ENCODE data around the gene NBR1.
"Not testable (repeated sequence)": the region's sequence is repeated elsewhere in the genome, so short reads cannot be mapped to it uniquely, and the experiment has no call there.

The NBR1 gene, protein sequence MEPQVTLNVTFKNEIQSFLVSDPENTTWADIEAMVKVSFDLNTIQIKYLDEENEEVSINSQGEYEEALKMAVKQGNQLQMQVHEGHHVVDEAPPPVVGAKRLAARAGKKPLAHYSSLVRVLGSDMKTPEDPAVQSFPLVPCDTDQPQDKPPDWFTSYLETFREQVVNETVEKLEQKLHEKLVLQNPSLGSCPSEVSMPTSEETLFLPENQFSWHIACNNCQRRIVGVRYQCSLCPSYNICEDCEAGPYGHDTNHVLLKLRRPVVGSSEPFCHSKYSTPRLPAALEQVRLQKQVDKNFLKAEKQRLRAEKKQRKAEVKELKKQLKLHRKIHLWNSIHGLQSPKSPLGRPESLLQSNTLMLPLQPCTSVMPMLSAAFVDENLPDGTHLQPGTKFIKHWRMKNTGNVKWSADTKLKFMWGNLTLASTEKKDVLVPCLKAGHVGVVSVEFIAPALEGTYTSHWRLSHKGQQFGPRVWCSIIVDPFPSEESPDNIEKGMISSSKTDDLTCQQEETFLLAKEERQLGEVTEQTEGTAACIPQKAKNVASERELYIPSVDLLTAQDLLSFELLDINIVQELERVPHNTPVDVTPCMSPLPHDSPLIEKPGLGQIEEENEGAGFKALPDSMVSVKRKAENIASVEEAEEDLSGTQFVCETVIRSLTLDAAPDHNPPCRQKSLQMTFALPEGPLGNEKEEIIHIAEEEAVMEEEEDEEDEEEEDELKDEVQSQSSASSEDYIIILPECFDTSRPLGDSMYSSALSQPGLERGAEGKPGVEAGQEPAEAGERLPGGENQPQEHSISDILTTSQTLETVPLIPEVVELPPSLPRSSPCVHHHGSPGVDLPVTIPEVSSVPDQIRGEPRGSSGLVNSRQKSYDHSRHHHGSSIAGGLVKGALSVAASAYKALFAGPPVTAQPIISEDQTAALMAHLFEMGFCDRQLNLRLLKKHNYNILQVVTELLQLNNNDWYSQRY

DNA sequence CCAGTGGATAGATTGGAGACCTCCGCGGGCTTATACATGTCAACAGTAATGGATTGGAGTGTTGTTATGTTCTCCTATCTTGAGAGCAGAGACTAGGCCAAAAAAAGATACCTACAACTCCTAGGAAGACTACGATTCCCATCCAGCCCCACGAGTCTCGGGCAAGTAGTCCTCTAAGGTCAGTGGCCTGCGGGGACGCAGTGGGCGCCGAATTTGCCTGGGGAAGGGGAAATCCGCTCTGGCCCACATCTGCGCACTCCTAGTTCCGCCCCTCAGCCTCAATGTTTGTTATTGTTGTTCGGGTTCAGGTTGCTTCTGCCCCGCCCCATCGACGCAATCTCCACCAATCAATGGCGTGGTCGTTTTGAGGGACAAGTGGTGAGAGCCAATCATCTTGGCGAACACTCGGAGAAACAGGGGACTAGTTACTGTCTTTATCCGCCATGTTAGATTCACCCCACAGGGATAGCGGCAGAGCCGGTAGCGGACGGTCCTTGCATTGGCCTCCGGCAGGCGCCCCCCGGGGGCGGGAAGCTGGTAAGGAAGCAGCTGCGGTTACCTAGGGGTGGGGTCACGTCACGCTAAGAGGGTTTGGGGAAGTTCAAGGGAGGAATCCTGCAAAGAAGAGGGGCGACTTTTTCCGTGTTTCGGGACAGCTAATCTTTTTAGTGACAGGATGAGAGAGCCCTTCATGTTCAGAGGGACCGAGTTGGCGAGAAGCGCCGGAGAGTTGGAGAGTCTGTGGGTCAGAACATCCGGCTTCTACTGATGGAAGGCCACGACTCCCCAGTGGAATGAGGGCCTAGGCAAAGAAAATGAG is at the start of gene NBR1:
NBR1 (plus strand) TSS at position 449 of the 820 bp plus-strand sequence. CDS start 4,586 bp downstream, outside the sequence.
- DNase-seq: peak; percentile 80 to 98

DNA sequence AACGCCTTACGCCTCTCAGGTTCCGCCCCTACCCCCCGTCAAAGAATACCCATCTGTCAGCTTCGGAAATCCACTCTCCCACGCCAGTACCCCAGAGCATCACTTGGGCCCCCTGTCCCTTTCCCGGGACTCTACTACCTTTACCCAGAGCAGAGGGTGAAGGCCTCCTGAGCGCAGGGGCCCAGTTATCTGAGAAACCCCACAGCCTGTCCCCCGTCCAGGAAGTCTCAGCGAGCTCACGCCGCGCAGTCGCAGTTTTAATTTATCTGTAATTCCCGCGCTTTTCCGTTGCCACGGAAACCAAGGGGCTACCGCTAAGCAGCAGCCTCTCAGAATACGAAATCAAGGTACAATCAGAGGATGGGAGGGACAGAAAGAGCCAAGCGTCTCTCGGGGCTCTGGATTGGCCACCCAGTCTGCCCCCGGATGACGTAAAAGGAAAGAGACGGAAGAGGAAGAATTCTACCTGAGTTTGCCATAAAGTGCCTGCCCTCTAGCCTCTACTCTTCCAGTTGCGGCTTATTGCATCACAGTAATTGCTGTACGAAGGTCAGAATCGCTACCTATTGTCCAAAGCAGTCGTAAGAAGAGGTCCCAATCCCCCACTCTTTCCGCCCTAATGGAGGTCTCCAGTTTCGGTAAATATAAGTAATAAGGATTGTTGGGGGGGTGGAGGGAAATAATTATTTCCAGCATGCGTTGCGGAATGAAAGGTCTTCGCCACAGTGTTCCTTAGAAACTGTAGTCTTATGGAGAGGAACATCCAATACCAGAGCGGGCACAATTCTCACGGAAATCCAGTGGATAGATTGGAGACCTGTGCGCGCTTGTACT is 45.7 kb upstream of the NBR1 start, which contains the start of gene BRCA1:
BRCA1 (minus strand) TSS at position 232 of the 834 bp plus-strand sequence. CDS start 1,268 bp downstream, outside the sequence.
- DNase-seq: peak; percentile 72 to 99

DNA sequence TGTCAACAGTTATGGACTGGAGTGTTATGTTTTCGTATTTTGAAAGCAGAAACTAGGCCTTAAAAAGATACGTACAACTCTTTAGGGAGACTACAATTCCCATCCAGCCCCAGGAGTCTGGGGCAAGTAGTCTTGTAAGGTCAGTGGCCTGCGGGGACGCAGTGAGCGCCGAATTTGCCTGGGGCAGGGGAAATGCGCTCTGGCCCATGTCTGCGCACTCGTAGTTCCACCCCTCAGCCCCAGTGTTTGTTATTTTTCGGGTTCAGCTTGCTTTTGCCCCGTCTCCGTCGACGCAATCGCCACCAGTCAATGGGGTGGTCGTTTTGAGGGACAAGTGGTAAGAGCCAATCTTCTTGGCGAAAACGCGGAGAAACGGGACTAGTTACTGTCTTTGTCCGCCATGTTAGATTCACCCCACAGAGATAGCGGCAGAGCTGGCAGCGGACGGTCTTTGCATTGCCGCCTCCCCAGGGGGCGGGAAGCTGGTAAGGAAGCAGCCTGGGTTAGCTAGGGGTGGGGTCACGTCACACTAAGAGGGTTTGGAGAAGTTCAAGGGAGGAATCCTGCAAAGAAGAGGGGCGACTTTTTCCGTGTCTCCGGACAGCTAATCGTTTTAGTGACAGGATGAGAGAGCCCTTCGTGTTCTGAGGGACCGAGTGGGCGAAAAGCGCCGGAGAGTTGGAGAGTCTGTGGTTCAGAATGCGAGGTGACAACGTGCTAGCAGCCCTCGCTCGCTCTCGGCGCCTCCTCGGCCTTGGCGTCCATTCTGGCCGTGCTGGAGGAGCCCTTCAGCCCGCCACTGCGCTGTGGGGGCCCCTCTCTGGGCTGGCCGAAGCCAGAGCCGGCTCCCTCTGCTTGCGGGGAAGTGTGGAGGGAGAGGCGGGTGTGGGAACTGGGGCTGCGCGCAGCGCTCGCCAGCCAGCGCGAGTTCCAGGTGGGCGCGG is 44.8 kb upstream of the NBR1 start:
- no peak for DNase-seq

DNA sequence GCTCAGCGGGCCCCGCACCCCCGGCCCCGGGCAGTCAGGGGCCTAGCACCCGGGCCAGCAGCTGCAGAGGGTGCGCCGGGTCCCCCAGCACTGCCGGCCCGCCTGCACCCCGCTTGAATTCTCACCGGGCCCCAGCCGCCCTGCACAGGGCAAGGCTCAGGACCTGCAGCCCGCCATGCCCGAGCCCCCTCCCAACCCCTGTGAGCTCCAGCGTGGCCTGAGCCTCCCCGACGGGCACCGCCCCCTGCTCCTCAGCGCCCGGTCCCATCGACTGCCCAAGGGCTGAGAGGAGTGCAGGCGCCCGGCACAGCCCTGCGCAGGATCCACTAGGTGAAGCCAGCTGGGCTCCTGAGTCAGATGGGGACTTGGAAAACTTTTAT is 44.1 kb upstream of the NBR1 start:
- DNase-seq: no peak

DNA sequence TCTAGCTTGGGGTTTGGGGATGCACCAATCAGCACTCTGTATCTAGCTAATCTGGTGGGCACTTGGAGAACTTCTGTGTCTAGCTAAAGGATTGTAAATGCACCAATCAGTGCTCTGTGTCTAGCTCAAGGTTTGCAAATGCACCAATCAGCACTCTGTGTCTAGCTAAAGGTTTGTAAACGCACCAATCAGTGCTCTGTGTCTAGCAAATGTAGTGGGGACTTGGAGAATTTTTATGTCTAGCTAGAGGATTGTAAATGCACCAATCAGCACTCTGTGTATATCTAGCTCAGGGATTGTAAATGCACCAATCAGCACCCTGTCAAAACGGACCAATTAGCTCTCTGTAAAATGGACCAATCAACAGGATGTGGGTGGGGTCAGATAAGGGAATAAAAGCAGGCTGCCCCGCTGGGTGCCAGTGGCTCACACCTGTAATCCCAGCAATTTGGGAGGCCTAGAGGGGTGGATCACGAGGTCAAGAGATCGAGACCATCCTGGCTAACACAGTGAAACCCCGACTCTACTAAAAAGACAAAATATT is 43.6 kb upstream of the NBR1 start:
- DNase-seq: not testable (repeated sequence)

DNA sequence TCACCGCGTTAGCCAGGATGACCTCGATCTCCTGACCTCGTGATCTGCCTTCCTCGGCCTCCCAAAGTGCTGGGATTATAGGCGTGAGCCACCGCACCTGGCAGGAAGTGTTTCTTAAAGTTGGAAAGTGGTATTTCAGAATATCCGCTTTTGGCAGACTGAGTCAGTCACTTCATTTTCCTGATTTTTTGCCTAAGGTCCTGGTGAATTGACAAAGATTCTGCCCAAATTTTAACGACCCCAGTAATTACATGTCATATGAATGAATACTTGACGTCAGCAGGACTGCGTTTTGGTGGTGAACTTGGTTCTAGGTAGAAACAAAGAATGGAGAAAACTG is 41.4 kb upstream of the NBR1 start:
- DNase-seq: no peak

DNA sequence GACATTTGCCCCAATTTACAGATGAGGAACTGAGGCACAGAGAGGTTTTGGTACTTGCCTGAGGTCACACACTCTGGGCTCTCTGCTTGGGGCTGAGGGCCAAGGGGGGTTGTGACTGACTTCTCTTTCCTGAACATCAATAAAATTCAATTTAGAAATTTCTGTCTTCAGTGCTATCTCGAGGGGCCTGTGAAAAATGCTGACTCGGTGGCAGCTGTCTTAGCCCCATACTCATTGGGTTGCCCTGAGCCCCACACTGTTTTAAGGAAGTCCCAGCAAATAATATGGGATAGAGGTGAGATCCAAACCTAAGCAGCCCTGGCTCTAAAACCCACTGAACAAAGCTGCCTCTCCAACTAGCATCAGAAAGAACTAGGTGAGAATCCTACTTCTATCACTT is 38.9 kb upstream of the NBR1 start:
- DNase-seq: no peak

DNA sequence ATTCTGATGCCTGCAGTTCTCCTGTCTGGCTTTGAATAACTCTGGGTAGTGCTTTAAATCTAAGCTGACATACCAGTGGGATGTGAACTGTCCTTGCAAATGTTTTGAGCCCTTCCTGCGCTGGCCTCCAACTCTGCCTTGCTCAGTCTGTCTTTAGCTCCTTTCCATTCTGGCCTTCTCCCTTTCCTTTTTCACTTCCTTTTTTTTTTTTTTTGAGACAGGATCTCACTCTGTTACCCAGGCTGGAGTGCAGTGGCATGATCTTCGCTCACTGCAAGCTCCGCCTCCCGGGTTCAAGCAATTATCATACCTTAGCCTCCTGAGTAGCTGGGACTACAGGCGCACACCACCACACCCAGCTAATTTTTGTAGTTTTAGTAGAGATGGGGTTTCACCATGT is 37.6 kb upstream of the NBR1 start:
- DNase-seq: not testable (repeated sequence)

DNA sequence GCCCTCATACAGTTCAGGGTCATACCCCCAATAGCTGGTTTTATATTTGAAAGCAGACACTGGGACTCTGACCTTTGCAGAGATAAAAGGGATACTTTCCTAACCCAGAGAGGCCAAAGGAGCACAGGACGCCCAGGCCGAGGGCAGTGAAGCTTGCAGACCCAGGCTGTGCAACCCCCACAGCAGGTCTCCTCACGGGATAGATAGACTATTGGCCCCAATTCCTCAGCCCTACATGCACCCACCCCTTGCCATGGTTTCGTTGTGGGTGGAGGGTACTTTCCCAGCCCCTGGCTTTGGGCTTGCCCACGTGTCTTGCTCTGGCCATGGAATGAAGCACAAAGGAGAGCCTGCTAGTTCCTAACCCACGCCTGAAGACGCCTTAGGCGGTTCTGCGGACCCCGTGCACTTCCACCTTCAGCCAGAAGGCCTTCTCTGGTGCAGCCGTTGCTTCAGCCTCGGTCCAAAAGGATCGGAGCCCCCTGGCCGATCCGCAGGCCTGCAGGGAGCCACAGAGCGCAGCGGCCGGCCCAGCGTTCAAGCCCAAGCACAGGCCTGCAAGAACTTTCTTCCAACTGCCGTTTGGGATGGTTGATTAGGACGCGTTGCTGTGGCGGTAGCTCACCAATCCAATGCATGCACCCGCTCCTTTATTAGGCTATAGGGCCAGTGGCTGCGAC is 36.1 kb upstream of the NBR1 start:
- DNase-seq: no peak

DNA sequence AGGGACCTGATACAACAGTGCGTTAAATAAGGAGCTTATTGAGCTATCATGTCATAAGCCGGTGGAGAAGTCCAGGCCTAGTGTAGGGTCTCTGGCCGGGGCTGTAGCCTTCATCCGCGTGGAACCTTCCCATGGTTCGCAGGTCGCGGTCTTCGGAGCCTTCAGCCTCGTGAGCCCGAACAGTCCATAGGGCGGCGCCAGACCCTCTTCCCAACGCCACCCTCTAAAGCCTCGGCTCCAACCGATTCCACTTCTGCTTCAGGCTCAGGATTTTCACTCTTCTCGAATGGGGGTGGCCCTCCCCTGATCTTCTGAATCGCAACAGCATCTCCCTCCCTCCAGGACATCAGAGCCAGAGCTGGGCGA is 35.6 kb upstream of the NBR1 start:
- no peak for DNase-seq

DNA sequence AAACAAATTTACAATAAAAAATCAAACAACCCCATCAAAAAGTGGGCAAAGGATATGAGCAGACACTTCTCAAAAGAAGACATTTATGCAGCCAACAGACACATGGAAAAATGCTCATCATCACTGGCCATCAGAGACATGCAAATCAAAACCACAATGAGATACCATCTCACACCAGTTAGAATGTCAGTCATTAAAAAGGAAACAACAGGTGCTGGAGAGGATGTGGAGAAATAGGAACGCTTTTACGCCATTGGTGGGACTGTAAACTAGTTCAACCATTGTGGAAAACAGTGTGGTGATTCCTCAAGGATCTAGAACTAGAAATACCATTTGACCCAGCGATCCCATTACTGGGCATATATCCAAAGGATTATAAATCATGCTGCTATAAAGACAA is 34.4 kb upstream of the NBR1 start:
- not testable (repeated sequence) for DNase-seq

DNA sequence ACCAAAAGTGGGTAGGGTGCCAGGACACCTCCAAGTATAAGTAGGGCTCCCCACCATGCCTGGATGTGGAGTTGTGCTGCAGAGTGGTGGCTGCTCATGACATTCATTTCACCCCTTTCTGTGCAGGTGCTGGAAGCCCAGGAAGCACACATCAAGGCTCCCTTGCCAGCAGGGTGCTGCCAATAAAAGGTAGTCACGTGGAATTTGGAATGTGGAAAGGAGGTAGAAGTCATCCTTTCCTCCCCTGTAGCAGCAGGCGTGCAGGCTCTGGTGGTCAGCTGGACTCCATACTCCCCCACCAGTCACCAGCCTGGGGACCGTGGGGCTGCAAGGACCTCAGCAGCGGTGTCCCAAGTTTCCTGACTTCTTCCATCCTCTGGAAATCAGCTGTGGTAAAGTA is 32.5 kb upstream of the NBR1 start:
- DNase-seq: not testable (repeated sequence)

DNA sequence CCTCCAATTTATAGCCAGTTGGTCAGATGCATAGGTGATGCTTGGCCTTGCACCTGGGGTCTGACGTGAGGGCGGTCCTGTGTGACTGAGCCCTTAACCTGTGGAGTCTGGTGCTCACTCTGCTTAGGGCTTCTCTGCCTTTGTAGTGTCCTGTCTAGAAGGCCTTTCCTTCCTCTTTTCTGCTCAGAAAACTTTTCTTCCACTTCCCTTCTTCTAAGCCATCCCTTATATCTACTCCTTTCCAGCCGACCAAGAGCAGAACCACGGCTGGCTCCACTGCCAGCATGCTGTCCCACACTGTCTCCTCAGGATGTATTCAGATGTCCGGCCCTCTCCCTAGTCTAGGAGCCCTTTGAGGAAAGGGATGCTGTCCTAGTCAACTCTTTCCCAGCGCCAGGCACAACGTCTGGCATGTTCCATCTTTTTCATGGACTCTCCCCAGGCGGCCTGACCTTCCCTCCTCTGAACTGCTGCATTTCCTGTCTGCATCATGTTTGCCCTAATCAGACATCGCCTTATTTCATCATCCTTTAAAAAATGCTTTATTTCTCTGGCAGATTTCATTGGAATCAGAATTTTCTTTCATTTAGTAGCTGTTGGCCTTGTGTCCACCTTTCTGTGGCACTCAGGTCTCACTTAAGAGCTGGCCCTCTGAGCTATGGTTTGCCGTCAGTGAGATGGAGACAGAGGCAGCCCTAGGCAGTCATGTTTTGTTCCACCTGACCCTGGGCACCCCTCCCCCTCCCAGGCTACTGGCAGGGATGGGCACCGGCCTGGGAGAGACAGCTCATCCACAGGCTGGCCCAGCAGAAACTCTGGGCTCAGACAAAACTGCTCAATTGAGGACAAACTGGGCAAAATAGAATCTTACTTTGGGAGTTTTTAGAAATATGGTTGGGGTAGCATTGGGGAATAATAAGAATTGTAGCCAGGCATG is 30.4 kb upstream of the NBR1 start:
- peak in 1 of 2 donors; percentile 31 for DNase-seq

DNA sequence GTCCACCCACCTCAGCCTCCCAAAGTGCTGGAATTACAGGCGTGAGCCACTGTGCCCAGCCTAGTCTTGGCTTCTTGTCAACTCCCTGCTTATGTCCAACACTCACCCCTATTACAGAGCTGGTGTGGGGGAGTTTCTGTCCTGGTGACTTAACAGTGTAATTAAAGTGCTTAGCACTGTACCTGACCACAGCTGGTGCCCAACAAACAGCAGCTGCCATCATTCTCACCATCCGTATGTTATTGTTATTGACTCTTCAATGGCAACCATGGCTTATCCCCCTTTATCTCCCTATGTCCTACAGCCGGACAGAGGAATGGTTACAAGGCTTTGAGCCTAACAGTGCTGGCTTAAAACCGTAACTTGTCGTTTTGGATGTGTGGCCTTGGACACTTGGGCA is 28.9 kb upstream of the NBR1 start:
- no peak for DNase-seq

DNA sequence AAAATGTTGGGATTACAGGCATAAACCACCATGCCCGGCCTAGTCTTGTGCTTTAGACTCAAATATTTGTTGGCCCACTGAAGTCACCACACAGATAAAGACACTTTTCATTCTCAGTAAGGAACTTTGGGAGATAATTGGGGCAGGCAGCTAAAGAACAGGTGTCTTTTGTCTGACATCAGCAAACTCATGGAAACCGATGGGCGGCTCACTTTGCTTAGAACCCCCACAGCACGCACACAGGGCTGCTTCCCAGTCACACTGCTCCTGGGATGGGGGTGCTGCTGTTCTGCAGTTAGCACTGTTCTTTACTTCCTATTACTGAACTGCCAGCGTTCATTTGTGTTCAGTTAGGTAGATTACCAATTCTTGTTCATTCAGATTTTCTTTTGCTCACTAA is 27.8 kb upstream of the NBR1 start:
- DNase-seq: no peak

DNA sequence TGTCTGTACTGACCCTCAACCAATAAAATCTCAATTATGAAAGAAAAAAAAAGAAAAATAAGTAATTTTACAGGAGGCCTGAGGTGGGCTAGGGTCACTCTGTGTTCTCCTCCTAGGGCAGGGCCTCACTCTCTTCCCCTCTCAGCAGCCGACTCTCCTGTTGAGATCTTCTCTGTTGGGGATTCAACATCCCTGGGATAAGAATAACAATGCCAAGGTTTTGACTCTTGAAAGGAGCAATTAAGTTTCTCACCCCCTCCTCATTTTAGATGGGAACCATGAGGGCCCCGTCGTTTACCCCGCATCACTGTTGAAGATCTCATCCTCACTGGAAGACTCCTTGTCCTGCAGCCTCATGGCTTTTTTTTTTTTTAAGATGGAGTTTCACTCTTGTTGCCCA is 24.4 kb upstream of the NBR1 start:
- DNase-seq: no peak

DNA sequence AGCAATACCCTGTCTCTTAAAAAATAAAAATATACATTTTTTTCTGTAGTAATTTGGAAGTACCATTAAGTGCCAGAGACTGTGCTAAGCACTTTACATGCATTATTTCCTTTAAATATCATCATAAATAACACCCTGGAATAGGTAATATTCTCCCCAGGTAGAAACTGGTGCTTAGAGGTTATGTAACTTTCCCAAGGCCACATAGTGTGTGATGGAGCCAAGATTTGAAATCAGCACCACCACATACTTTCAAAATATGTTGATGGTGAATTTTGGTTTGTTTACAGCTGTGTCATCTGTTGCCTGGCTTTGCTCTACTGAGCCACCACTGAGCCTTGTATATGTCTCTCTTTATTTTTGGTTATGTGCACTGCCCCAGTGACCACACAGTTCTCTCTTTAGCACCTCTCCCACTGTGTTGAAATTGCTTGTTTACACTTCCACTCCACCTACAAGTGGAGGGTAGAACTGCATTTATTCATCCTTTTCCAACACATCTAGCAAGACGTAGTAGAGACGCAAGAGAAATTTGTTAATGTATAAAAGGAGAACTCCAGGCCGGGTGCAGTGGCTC is 19.0 kb upstream of the NBR1 start:
- no peak for DNase-seq

DNA sequence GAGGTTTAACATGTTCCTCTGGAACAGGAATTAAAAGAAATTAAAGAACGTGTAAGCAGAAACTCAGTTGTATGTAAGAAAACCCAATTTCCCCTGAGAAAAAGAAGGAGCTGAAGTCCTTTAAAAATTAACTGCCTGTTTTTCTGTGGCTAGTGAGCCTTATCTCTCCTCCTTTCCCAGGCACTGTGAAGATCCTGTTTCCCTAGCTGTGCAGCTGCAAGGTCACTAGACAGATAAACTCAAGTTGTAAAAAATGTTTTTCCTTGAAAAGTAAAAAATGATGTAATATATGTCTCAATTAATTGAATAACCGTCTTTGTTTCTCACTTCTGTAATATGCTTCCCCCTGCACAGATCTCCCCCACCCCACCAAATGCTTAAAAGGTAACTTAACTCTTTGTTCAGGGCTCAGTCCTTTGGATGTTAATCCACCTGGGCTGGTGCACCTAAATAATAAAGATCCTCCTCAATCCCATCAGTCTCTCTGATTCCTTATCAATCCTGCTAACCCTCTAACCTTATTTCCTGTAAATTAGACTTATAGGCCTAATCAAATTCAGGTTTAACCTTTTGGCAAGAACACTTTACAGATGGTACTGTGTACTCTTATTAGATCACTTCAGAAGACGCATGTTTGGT is 17.7 kb upstream of the NBR1 start:
- DNase-seq: not testable (repeated sequence)

All from bone marrow (tissue), 2 donors.